HepG2 (cell line): ENCODE measurements around the gene GOT2. TPM values are rescaled to one million over a fixed set of nuclear protein-coding genes. Genes with fewer than 3 reads are reported as not detected.
A peak's percentile ranks its signal among the peaks of the same experiment; 100 is the strongest.

Experiments used
- HES4 ChIP-seq: sonication (generic); formaldehyde crosslinking; IDR thresholded peaks from 2 replicates; pipeline ENCODE4 v1.9.0; 2021; ENCODE audit warnings: mild to moderate bottlenecking, missing genetic modification reagents, borderline replicate concordance
- MIXL1 ChIP-seq: IDR thresholded peaks from 2 replicates; pipeline ENCODE4 v1.6.1; 2016
- MTA3 ChIP-seq: sonication (generic); formaldehyde crosslinking; IDR thresholded peaks from 2 replicates; pipeline ENCODE4 v1.4.0; 2020; ENCODE audit warnings: missing genetic modification reagents
- NPAS2 ChIP-seq: sonication (generic); formaldehyde crosslinking; IDR thresholded peaks from 2 replicates; pipeline ENCODE4 v1.8.0; 2022; ENCODE audit warnings: mild to moderate bottlenecking, missing genetic modification reagents, borderline replicate concordance
- PPARG ChIP-seq: conservative IDR thresholded peaks from 2 replicates; pipeline ENCODE4 v1.6.1; 2016; ENCODE audit warnings: missing biosample characterization, missing genetic modification reagents
- SMAD1 ChIP-seq: sonication (generic); formaldehyde crosslinking; IDR thresholded peaks from 2 replicates; pipeline ENCODE4 v1.4.0; 2020; ENCODE audit warnings: missing genetic modification reagents, low read depth, mild to moderate bottlenecking, borderline replicate concordance
- TARDBP ChIP-seq: sonication (generic); formaldehyde crosslinking; IDR thresholded peaks from 2 replicates; pipeline ENCODE4 v1.8.0; 2022; ENCODE audit warnings: mild to moderate bottlenecking, missing genetic modification reagents
- THAP11 ChIP-seq: IDR thresholded peaks from 2 replicates; pipeline ENCODE4 v1.6.1; 2016; ENCODE audit warnings: missing biosample characterization, missing genetic modification reagents
- XBP1 ChIP-seq: sonication (generic); formaldehyde crosslinking; IDR thresholded peaks from 2 replicates; pipeline ENCODE4 v1.5.0; 2020; ENCODE audit warnings: missing genetic modification reagents
- ZBTB7B ChIP-seq: sonication (generic); formaldehyde crosslinking; IDR thresholded peaks from 2 replicates; pipeline ENCODE4 v1.4.0; 2020; ENCODE audit warnings: missing genetic modification reagents
- ZNF10 ChIP-seq: sonication (generic); formaldehyde crosslinking; IDR thresholded peaks from 2 replicates; pipeline ENCODE4 v1.4.0; 2020; ENCODE audit warnings: mild to moderate bottlenecking, low read depth, missing genetic modification reagents, borderline replicate concordance
- ZNF225 ChIP-seq: sonication (generic); formaldehyde crosslinking; IDR thresholded peaks from 2 replicates; pipeline ENCODE4 v1.4.0; 2020; ENCODE audit warnings: mild to moderate bottlenecking, missing genetic modification reagents
- ZNF333 ChIP-seq: sonication (generic); formaldehyde crosslinking; IDR thresholded peaks from 2 replicates; pipeline ENCODE4 v1.4.0; 2020; ENCODE audit warnings: mild to moderate bottlenecking, missing genetic modification reagents, borderline replicate concordance
- ZNF777 ChIP-seq: sonication (generic); formaldehyde crosslinking; IDR thresholded peaks from 2 replicates; pipeline ENCODE4 v1.4.0; 2020; ENCODE audit warnings: missing genetic modification reagents
- polyA plus RNA-seq, 8 experiments: library from polyadenylated mRNA; depleted of rRNA in 3 of 8; stranded (reverse) in 7 of 8; unstranded in 1 of 8; fragments of >200 nt; fragmentation: Illumina TruSeq in 4 of 8; extraction: Trizol in 4 of 8; gene quantifications; 2 replicates each; pipeline versions ENCODE4 v1.2.1 to v1.2.3, GENCODE V29; 2011 to 2016; ENCODE audit warnings: low read depth in 4 of 8, missing spikeins in 1 of 8, mixed read lengths in 1 of 8; ENCODE audit not compliant: insufficient read depth in 1 of 8
- total RNA-seq, 5 experiments: library from RNA; depleted of rRNA; stranded (reverse); fragments of >200 nt; fragmentation: Illumina TruSeq; extraction: Trizol; gene quantifications; 2 replicates each; pipeline ENCODE4 v1.2.3, GENCODE V29; 2016; ENCODE audit warnings: low read depth in 1 of 5
- TF ChIP-seq, protein P1 (sequence below): sonication (generic); formaldehyde crosslinking; IDR thresholded peaks from 2 replicates; pipeline ENCODE4 v1.8.1; 2023; ENCODE audit warnings: mild to moderate bottlenecking, missing genetic modification reagents, borderline replicate concordance
- TF ChIP-seq, protein P2 (sequence below): sonication (generic); formaldehyde crosslinking; IDR thresholded peaks from 2 replicates; pipeline ENCODE4 v1.5.0; 2020; ENCODE audit warnings: missing genetic modification reagents
- TF ChIP-seq, protein P3 (sequence below): sonication (generic); formaldehyde crosslinking; IDR thresholded peaks from 2 replicates; pipeline ENCODE4 v1.5.0; 2020; ENCODE audit warnings: mild to moderate bottlenecking, missing genetic modification reagents
- TF ChIP-seq, protein P4 (sequence below): sonication (generic); formaldehyde crosslinking; IDR thresholded peaks from 2 replicates; pipeline ENCODE4 v1.4.0; 2020; ENCODE audit warnings: missing genetic modification reagents, borderline replicate concordance
- TF ChIP-seq, protein P5 (sequence below): IDR thresholded peaks from 2 replicates; pipeline ENCODE4 v1.6.1; 2018; ENCODE audit warnings: missing genetic modification reagents
- TF ChIP-seq, protein P6 (sequence below), 2 experiments: sonication (generic) in 1 of 2; formaldehyde crosslinking in 1 of 2; IDR thresholded peaks; 2 replicates each; pipeline versions ENCODE4 v1.4.0 to v1.6.1; 2018 to 2020; ENCODE audit warnings: missing genetic modification reagents in 2 of 2, borderline replicate concordance in 1 of 2, low read depth in 1 of 2, mild to moderate bottlenecking in 1 of 2, missing biosample characterization in 1 of 2
- TF ChIP-seq, protein P7 (sequence below): sonication (generic); formaldehyde crosslinking; IDR thresholded peaks from 2 replicates; pipeline ENCODE4 v1.5.0; 2020; ENCODE audit warnings: missing genetic modification reagents

Gene GOT2
- total and polyA plus RNA-seq, 2 of the 13 experiments (the other 11 are each of a cell fraction or from before 2014, with no cell fraction given): 32.6 to 121 TPM

DNA sequence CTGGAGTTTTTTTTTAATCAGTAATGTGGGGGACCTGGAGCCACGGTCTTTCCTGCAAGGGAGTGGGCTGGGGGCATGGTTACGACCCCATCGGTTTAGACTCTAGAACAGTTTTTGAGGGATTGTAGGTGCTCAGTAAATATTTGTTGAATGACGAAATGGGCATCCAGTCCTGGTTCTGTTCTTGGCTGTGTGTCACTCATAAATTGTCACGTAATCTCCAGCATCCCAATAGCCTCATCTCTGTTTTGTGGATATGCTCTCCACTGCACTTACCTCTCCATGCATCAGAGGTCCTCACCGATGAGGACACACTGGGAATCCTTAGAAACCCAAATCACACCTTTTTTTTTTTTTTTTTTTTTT, 49.0 kb downstream of the GOT2 start (continued):
- TF ChIP-seq, protein P1, sequence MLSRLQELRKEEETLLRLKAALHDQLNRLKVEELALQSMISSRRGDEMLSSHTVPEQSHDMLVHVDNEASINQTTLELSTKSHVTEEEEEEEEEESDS: no peak
- TF ChIP-seq, protein P2, sequence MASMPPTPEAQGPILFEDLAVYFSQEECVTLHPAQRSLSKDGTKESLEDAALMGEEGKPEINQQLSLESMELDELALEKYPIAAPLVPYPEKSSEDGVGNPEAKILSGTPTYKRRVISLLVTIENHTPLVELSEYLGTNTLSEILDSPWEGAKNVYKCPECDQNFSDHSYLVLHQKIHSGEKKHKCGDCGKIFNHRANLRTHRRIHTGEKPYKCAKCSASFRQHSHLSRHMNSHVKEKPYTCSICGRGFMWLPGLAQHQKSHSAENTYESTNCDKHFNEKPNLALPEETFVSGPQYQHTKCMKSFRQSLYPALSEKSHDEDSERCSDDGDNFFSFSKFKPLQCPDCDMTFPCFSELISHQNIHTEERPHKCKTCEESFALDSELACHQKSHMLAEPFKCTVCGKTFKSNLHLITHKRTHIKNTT (CRISPR knock-in tag): no peak
- TF ChIP-seq MIXL1 (CRISPR knock-in tag) (peak; percentile 12; the same call in 1 of the 2 replicates), ZNF777 (CRISPR knock-in tag) (0 out of 2 replicates have a peak, but pooled peaks have one; percentile 6), THAP11 (CRISPR knock-in tag) (no peak), ZNF225 (no peak), ZNF333 (CRISPR knock-in tag) (no peak), TARDBP (CRISPR knock-in tag) (peak; percentile 35; the same call in 1 of the 2 replicates), SMAD1 (CRISPR knock-in tag) (no peak), ZNF10 (no peak), XBP1 (CRISPR knock-in tag) (no peak), MTA3 (no peak), HES4 (CRISPR knock-in tag) (no peak), PPARG (CRISPR knock-in tag) (no peak), NPAS2 (CRISPR knock-in tag) (no peak), ZBTB7B (CRISPR knock-in tag) (no peak)
- TF ChIP-seq, protein P3, sequence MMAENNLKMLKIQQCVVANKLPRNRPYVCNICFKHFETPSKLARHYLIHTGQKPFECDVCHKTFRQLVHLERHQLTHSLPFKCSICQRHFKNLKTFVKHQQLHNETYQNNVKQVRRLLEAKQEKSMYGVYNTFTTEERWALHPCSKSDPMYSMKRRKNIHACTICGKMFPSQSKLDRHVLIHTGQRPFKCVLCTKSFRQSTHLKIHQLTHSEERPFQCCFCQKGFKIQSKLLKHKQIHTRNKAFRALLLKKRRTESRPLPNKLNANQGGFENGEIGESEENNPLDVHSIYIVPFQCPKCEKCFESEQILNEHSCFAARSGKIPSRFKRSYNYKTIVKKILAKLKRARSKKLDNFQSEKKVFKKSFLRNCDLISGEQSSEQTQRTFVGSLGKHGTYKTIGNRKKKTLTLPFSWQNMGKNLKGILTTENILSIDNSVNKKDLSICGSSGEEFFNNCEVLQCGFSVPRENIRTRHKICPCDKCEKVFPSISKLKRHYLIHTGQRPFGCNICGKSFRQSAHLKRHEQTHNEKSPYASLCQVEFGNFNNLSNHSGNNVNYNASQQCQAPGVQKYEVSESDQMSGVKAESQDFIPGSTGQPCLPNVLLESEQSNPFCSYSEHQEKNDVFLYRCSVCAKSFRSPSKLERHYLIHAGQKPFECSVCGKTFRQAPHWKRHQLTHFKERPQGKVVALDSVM (CRISPR knock-in tag): 0 out of 2 replicates have a peak, but pooled peaks have one; percentile 18
- TF ChIP-seq, protein P4, sequence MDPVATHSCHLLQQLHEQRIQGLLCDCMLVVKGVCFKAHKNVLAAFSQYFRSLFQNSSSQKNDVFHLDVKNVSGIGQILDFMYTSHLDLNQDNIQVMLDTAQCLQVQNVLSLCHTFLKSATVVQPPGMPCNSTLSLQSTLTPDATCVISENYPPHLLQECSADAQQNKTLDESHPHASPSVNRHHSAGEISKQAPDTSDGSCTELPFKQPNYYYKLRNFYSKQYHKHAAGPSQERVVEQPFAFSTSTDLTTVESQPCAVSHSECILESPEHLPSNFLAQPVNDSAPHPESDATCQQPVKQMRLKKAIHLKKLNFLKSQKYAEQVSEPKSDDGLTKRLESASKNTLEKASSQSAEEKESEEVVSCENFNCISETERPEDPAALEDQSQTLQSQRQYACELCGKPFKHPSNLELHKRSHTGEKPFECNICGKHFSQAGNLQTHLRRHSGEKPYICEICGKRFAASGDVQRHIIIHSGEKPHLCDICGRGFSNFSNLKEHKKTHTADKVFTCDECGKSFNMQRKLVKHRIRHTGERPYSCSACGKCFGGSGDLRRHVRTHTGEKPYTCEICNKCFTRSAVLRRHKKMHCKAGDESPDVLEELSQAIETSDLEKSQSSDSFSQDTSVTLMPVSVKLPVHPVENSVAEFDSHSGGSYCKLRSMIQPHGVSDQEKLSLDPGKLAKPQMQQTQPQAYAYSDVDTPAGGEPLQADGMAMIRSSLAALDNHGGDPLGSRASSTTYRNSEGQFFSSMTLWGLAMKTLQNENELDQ: 0 out of 2 replicates have a peak, but pooled peaks have one; percentile 2
- TF ChIP-seq, protein P5, sequence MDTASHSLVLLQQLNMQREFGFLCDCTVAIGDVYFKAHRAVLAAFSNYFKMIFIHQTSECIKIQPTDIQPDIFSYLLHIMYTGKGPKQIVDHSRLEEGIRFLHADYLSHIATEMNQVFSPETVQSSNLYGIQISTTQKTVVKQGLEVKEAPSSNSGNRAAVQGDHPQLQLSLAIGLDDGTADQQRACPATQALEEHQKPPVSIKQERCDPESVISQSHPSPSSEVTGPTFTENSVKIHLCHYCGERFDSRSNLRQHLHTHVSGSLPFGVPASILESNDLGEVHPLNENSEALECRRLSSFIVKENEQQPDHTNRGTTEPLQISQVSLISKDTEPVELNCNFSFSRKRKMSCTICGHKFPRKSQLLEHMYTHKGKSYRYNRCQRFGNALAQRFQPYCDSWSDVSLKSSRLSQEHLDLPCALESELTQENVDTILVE (CRISPR knock-in tag): no peak
- TF ChIP-seq, protein P6, sequence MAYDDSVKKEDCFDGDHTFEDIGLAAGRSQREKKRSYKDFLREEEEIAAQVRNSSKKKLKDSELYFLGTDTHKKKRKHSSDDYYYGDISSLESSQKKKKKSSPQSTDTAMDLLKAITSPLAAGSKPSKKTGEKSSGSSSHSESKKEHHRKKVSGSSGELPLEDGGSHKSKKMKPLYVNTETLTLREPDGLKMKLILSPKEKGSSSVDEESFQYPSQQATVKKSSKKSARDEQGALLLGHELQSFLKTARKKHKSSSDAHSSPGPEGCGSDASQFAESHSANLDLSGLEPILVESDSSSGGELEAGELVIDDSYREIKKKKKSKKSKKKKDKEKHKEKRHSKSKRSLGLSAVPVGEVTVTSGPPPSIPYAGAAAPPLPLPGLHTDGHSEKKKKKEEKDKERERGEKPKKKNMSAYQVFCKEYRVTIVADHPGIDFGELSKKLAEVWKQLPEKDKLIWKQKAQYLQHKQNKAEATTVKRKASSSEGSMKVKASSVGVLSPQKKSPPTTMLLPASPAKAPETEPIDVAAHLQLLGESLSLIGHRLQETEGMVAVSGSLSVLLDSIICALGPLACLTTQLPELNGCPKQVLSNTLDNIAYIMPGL (CRISPR knock-in tag; IDR thresholded peaks at IDR 0.05; ENCODE audit: borderline replicate concordance in 1 of 2, low read depth in 1 of 2): no peak
- TF ChIP-seq, protein P7, sequence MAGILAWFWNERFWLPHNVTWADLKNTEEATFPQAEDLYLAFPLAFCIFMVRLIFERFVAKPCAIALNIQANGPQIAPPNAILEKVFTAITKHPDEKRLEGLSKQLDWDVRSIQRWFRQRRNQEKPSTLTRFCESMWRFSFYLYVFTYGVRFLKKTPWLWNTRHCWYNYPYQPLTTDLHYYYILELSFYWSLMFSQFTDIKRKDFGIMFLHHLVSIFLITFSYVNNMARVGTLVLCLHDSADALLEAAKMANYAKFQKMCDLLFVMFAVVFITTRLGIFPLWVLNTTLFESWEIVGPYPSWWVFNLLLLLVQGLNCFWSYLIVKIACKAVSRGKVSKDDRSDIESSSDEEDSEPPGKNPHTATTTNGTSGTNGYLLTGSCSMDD (CRISPR knock-in tag): no peak
